HG03442 (cell line): Measurements from ENCODE around the gene BABAM2.

ENCODE experiments used
- ATAC-seq: cut with Tn5 transposase; IDR thresholded peaks from one replicate; pipeline ENCODE4 v1.9.1; 2021; ENCODE audit warnings: mild to moderate bottlenecking, moderate library complexity; ENCODE audit not compliant: unreplicated experiment

The BABAM2 gene

GRCh38 chr2:28350196-28350595, 459.7 kb downstream of the BABAM2 start:
- ATAC-seq, result no peak

GRCh38 chr2:28350791-28351285, 460.3 kb downstream of the BABAM2 start:
- ATAC-seq, result no peak

- ATAC-seq, result no peak
Measured at GRCh38 chr2:28351621-28352020, 461.1 kb downstream of the BABAM2 start.

- ATAC-seq, result no peak
Measured at GRCh38 chr2:28352104-28352503, 461.6 kb downstream of the BABAM2 start.

GRCh38 chr2:28352610-28353195, 462.2 kb downstream of the BABAM2 start:
- no peak for ATAC-seq

- ATAC-seq, result no peak
Measured at GRCh38 chr2:28354920-28355520, 464.5 kb downstream of the BABAM2 start.

GRCh38 chr2:28355521-28356094, 465.1 kb downstream of the BABAM2 start:
- ATAC-seq, result no peak

- ATAC-seq, result no peak
Measured at GRCh38 chr2:28356095-28356911, 465.8 kb downstream of the BABAM2 start.

GRCh38 chr2:28357055-28357454, 466.5 kb downstream of the BABAM2 start:
- ATAC-seq, result no peak

GRCh38 chr2:28357948-28358667, 467.6 kb downstream of the BABAM2 start:
- ATAC-seq, result no peak

GRCh38 chr2:28358668-28359201, 468.2 kb downstream of the BABAM2 start:
- peak; percentile 13 for ATAC-seq

- ATAC-seq, result peak; percentile 65
Measured at GRCh38 chr2:28359222-28360057, 468.9 kb downstream of the BABAM2 start.

- ATAC-seq, result no peak
Measured at GRCh38 chr2:28360058-28360717, 469.7 kb downstream of the BABAM2 start.

GRCh38 chr2:28360718-28361293, 470.3 kb downstream of the BABAM2 start:
- ATAC-seq, result no peak

- no peak for ATAC-seq
Measured at GRCh38 chr2:28361991-28362710, 471.6 kb downstream of the BABAM2 start.

GRCh38 chr2:28362991-28363521, 472.5 kb downstream of the BABAM2 start:
- ATAC-seq, result no peak

- ATAC-seq, result no peak
Measured at GRCh38 chr2:28363686-28364280, 473.3 kb downstream of the BABAM2 start.

GRCh38 chr2:28364610-28365009, 474.1 kb downstream of the BABAM2 start:
- ATAC-seq, result no peak
